ENCODE measurements around the gene USP9X.
A peak's percentile ranks its signal among the peaks of the same experiment; 100 is the strongest.
"Not testable (repeated sequence)": the region's sequence is repeated elsewhere in the genome, so short reads cannot be mapped to it uniquely, and the experiment has no call there.

USP9X gene

DNA sequence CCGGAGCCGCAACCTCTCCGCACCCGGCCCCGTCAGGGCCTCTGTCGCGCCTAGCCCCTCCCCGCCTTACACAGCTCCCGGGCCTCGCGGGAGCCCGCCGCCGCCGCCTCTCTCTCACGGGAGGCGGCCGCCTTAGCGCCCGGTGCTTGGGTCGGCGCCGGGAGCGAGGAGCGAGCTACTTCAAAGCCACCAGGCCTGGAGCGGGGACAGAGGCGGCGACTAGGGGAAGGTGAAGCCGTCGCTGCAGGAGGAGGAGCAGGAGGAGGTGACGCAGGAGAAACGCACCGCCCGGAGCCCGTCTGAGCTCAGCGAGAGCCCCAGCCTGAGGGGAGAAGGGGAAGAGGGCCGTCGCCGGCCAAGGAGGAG is 250 bp downstream of the USP9X start:
- H3K4me3 ChIP-seq (ENCODE audit: low read length) = peak overlapping the region; percentile 70
- no peak for DNase-seq (ENCODE audit: low read depth, low spot score)

GRCh38 chrX:41085878-41086626 is 807 bp downstream of the USP9X start:
- DNase-seq (ENCODE audit: low read depth, low spot score) = no peak

GRCh38 chrX:41086627-41086932 is 1.3 kb downstream of the USP9X start:
- DNase-seq (ENCODE audit: low read depth, low spot score) = no peak
- H3K4me3 ChIP-seq (ENCODE audit: low read length) = peak overlapping the region; percentile 70

More at GRCh38 chrX:41085878-41086626, 807 bp downstream of the USP9X start:
- peak overlapping the region; percentile 70 for H3K4me3 ChIP-seq (ENCODE audit: low read length)

- DNase-seq (ENCODE audit: low read depth, low spot score) = no peak
- H3K4me3 ChIP-seq (ENCODE audit: low read length) = peak overlapping the region; percentile 70
Observed at GRCh38 chrX:41087201-41087600, 2.0 kb downstream of the USP9X start.

- DNase-seq (ENCODE audit: low read depth, low spot score) = no peak
- H3K4me3 ChIP-seq (ENCODE audit: low read length) = no peak overlapping the region
Observed at GRCh38 chrX:41090568-41091238, 5.5 kb downstream of the USP9X start.

- no peak overlapping the region for H3K4me3 ChIP-seq (ENCODE audit: low read length)
- DNase-seq (ENCODE audit: low read depth, low spot score) = no peak
Observed at GRCh38 chrX:41092776-41093175, 7.5 kb downstream of the USP9X start.

GRCh38 chrX:41095174-41095573 is 9.9 kb downstream of the USP9X start:
- DNase-seq (ENCODE audit: low read depth, low spot score) = no peak
- H3K4me3 ChIP-seq (ENCODE audit: low read length) = no peak overlapping the region

GRCh38 chrX:41095908-41096307 is 10.7 kb downstream of the USP9X start:
- no peak overlapping the region for H3K4me3 ChIP-seq (ENCODE audit: low read length)
- no peak for DNase-seq (ENCODE audit: low read depth, low spot score)

GRCh38 chrX:41096339-41096955 is 11.2 kb downstream of the USP9X start:
- DNase-seq (ENCODE audit: low read depth, low spot score) = no peak
- H3K4me3 ChIP-seq (ENCODE audit: low read length) = no peak overlapping the region

DNA sequence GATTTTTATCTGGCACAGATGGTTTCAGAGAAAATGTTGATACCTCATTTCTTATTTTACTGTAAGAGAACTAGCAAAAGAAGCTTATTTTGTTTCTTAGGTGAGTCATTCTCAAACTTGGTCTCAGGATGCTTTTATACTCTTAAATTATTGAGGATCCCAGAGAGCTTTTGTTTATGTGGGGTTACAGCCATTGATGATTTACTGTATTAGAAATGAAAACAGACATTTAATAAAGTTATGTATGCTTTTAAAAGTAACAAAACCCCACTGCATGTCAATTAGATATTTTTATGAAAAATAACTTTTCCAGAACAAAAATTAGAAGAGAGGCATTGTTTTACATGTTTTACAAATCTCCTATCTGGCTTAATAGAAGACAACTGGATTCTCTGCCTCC is 12.1 kb downstream of the USP9X start:
- no peak for DNase-seq (ENCODE audit: low read depth, low spot score)
- no peak overlapping the region for H3K4me3 ChIP-seq (ENCODE audit: low read length)

GRCh38 chrX:41100200-41100599 is 15.0 kb downstream of the USP9X start:
- H3K4me3 ChIP-seq (ENCODE audit: low read length) = no peak overlapping the region
- DNase-seq (ENCODE audit: low read depth, low spot score) = no peak

DNA sequence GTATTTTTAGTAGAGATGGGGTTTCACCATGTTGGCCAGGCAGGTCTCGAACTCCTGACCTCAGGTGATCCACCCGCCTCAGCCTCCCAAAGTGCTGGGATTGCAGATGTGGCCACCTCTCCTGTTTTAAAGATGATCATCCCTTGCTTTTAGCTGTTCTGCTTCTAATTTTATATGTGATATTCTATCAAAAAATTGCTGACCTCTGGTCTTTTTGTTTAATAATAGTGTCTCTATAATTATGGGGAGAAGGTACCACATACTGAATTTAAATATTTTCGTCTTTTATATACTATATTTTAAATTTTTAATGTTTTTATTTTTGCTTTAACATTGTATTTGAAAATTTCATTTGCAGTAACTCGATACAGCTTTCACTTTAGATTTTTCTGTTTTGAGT is 15.6 kb downstream of the USP9X start:
- no peak for DNase-seq (ENCODE audit: low read depth, low spot score)
- no peak overlapping the region for H3K4me3 ChIP-seq (ENCODE audit: low read length)

- H3K4me3 ChIP-seq (ENCODE audit: low read length) = no peak overlapping the region
- DNase-seq (ENCODE audit: low read depth, low spot score) = no peak
Observed at GRCh38 chrX:41105005-41105404, 19.8 kb downstream of the USP9X start.

- DNase-seq (ENCODE audit: low read depth, low spot score); H3K4me3 ChIP-seq (ENCODE audit: low read length): not testable (repeated sequence)
Observed at GRCh38 chrX:41106257-41106656, 21.0 kb downstream of the USP9X start.

GRCh38 chrX:41108007-41108406 is 22.8 kb downstream of the USP9X start:
- H3K4me3 ChIP-seq (ENCODE audit: low read length) = no peak overlapping the region
- no peak for DNase-seq (ENCODE audit: low read depth, low spot score)

DNA sequence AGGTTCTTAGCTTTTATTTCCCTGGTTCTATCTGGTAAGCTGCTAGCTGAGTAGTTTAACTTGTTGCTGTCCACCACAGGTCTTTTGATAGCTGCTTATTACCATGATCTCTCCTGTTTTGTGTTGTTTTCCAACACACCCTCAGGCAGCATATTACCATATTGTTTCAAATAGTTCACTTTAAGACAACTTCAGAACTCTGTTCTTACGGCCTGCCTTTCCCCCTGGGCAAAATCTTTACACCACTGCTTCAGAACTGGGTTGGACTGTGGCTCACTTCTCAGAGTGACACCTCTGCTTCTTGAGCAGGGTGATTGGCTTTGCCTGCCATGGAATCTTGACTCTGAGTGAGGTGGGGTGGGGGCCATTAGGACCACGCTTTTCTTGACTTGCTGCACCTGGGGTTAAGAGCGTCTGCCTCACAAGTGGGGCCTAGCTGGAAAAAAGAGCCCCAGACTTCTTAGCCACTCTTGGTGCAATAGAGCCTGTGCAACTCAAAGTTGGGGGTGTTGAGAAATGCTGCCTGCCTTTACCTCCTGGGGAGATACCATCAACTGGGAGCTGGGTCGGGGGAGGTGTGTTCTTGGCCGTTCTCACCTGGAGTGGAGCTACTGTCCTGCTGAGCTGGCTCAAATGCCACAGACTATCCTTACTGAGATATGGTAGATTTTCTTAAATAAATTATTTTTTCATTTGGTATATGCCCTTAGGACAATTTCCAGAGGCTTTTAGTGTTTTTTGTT is 23.4 kb downstream of the USP9X start:
- no peak for DNase-seq (ENCODE audit: low read depth, low spot score)
- no peak overlapping the region for H3K4me3 ChIP-seq (ENCODE audit: low read length)

- no peak overlapping the region for H3K4me3 ChIP-seq (ENCODE audit: low read length)
- DNase-seq (ENCODE audit: low read depth, low spot score) = peak; percentile 29
Observed at GRCh38 chrX:41110801-41111625, 25.8 kb downstream of the USP9X start.

GRCh38 chrX:41115104-41115425 is 29.8 kb downstream of the USP9X start:
- DNase-seq (ENCODE audit: low read depth, low spot score) = peak; percentile 24

GRCh38 chrX:41116948-41117347 is 31.7 kb downstream of the USP9X start:
- DNase-seq (ENCODE audit: low read depth, low spot score) = peak; percentile 20
- no peak overlapping the region for H3K4me3 ChIP-seq (ENCODE audit: low read length)

More at GRCh38 chrX:41115104-41115425, 29.8 kb downstream of the USP9X start:
- H3K4me3 ChIP-seq (ENCODE audit: low read length) = not testable (repeated sequence)

Measured in Jurkat, Clone E6-1 (cell line).